B cell (primary cell): ENCODE results near the gene CDX1. TPM values are rescaled to one million over a fixed set of nuclear protein-coding genes. Genes with fewer than 3 reads are reported as not detected.

Experiments
- ATAC-seq: fragments of 200-7000 bp; cut with Tn5 transposase; one replicate; pipeline ENCODE4 v1.10.0; 2021; ENCODE audit warnings: low read depth, mild to moderate bottlenecking, moderate number of reproducible peaks, moderate library complexity
- CTCF ChIA-PET: fragments of 350-600 bp; sonication (Branson Sonifier 250); formaldehyde crosslinking; loops from one replicate; lab custom pipeline; 2021; ENCODE audit warnings: antibody characterized with exemption, inconsistent platforms; lab: Charles Lee
- POLR2A ChIA-PET: fragments of 350-600 bp; sonication (Branson Sonifier 250); formaldehyde crosslinking; loops from one replicate; lab custom pipeline; 2021; ENCODE audit warnings: antibody characterized with exemption; lab: Charles Lee
- DNase-seq: peaks from one replicate; pipeline ENCODE4 v3.0.0; 2013
- H2AFZ ChIP-seq: 2 replicates; pipeline ENCODE4 v1.6.1; 2012; ENCODE audit warnings: mild to moderate bottlenecking, low read depth, low read length; ENCODE audit not compliant: insufficient read depth, poor library complexity, severe bottlenecking
- H3K27ac ChIP-seq, 2 donors: 1 replicate in 1 of 2; 2 replicates in 1 of 2; pipeline ENCODE4 v1.5.1; 2012 to 2013; ENCODE audit warnings: low read length in 2 of 2, mild to moderate bottlenecking in 2 of 2, moderate library complexity in 1 of 2
- H3K27me3 ChIP-seq, 4 experiments: fragments of 200-600 bp in 1 of 4; sonication (generic) in 1 of 4; replicated peaks in 1 of 4; 1 replicate in 2 of 4; 2 replicates in 2 of 4; pipeline versions ENCODE4 v1.6.1 to v1.7.0; 2013 to 2016; ENCODE audit warnings: low read length in 3 of 4, mild to moderate bottlenecking in 2 of 4, mixed read lengths in 1 of 4, moderate library complexity in 1 of 4; ENCODE audit not compliant: insufficient read depth in 4 of 4, control insufficient read depth in 3 of 4; ENCODE audit errors: control extremely low read depth in 1 of 4
- H3K36me3 ChIP-seq, 2 experiments: replicated peaks in 1 of 2; 1 replicate in 1 of 2; 2 replicates in 1 of 2; pipeline versions ENCODE4 v1.6.1 to v1.7.1; 2013; ENCODE audit warnings: low read length in 1 of 2; ENCODE audit not compliant: insufficient read depth in 2 of 2, control insufficient read depth in 1 of 2; ENCODE audit errors: control extremely low read depth in 1 of 2, extremely low read depth in 1 of 2
- H3K4me1 ChIP-seq, 2 donors: fragments of 200-600 bp in 1 of 2; sonication (generic) in 1 of 2; 1 replicate in 1 of 2; 2 replicates in 1 of 2; pipeline versions ENCODE4 v1.5.1 to v1.6.1; 2013 to 2017; ENCODE audit warnings: low read length in 2 of 2; ENCODE audit not compliant: control insufficient read depth in 2 of 2, insufficient read depth in 2 of 2
- H3K4me2 ChIP-seq: replicated peaks from 2 replicates; pipeline ENCODE3; 2012; ENCODE audit warnings: mild to moderate bottlenecking, low read depth, low read length; ENCODE audit not compliant: poor library complexity, severe bottlenecking
- H3K4me3 ChIP-seq, 5 experiments: fragments of 200-600 bp in 1 of 5; sonication (generic) in 1 of 5; 1 replicate in 3 of 5; 2 replicates in 2 of 5; pipeline versions ENCODE4 v1.5.1 to v1.7.0; 2011 to 2016; ENCODE audit warnings: low read length in 4 of 5, mild to moderate bottlenecking in 4 of 5, low read depth in 2 of 5, control low read depth in 1 of 5, moderate library complexity in 1 of 5; ENCODE audit not compliant: insufficient read depth in 1 of 5; ENCODE audit errors: control extremely low read depth in 1 of 5, extremely low read depth in 1 of 5
- H3K79me2 ChIP-seq: fragments of 200-600 bp; sonication (generic); one replicate; pipeline ENCODE4 v1.6.0; 2016; ENCODE audit warnings: low read length; ENCODE audit not compliant: control insufficient read depth, insufficient read depth
- H3K9ac ChIP-seq: fragments of 200-600 bp; sonication (generic); 2 replicates; pipeline ENCODE4 v1.6.1; 2017; ENCODE audit warnings: mild to moderate bottlenecking, low read length, moderate library complexity
- H3K9me3 ChIP-seq, 3 donors: one replicate each; pipeline versions ENCODE4 v1.6.1 to v1.7.1; 2013; ENCODE audit warnings: low read length in 2 of 3; ENCODE audit not compliant: control insufficient read depth in 2 of 3, insufficient read depth in 1 of 3; ENCODE audit errors: control extremely low read depth in 1 of 3
- H4K20me1 ChIP-seq: 2 replicates; pipeline ENCODE4 v1.6.0; 2012; ENCODE audit warnings: mild to moderate bottlenecking, low read length; ENCODE audit not compliant: insufficient read depth, control insufficient read depth, poor library complexity, severe bottlenecking
- H3K27ac Mint-ChIP-seq: one replicate; pipeline ENCODE4 v1.8.0; 2021; ENCODE audit warnings: mixed read lengths
- H3K27me3 Mint-ChIP-seq: one replicate; pipeline ENCODE4 v1.8.0; 2021; ENCODE audit warnings: mixed read lengths
- H3K4me1 Mint-ChIP-seq: one replicate; pipeline ENCODE4 v1.8.0; 2021; ENCODE audit warnings: mixed read lengths
- H3K4me3 Mint-ChIP-seq: one replicate; pipeline ENCODE4 v1.8.0; 2021; ENCODE audit warnings: mixed read lengths
- H3K9me3 Mint-ChIP-seq: one replicate; pipeline ENCODE4 v1.8.0; 2022; ENCODE audit warnings: mixed read lengths; ENCODE audit not compliant: insufficient read depth
- CTCF ChIP-seq: fragments of 200-600 bp; IDR thresholded peaks from one replicate; pipeline ENCODE4 v1.8.0; 2022; ENCODE audit warnings: antibody characterized with exemption, mild to moderate bottlenecking
- EZH2 ChIP-seq: IDR thresholded peaks from 2 replicates; pipeline ENCODE4 v1.6.1; 2012; ENCODE audit warnings: borderline replicate concordance, low read depth, mild to moderate bottlenecking, moderate library complexity, low read length; ENCODE audit not compliant: insufficient read depth, poor library complexity, severe bottlenecking
- WGBS: methylation state at CpG from one replicate; pipeline ENCODE4 v1.1.5; 2013; ENCODE audit warnings: missing lambda C conversion rate; ENCODE audit not compliant: insufficient coverage; 5-methylcytosine and 5-hydroxymethylcytosine counted together
- intact Hi-C: fragments of 100-400 bp; cut with micrococcal nuclease; formaldehyde crosslinking; loops from one replicate; pipeline ENCODE4 v1.10.0; 2022
- polyA plus RNA-seq: library from polyadenylated mRNA; depleted of rRNA; stranded (reverse); fragments of >200 nt; gene quantifications from 2 replicates; pipeline ENCODE4 v1.2.3, GENCODE V29; 2012
- total RNA-seq, 2 donors: library from RNA; stranded (reverse); fragments of 120-200 nt in 1 of 2; gene quantifications; 1 replicate in 1 of 2; 2 replicates in 1 of 2; pipeline versions ENCODE4 v1.2.3 to v1.2.4, GENCODE V29; 2013 to 2022

The CDX1 gene
- total and polyA plus RNA-seq, 2 donors (not counting 1 experiment from before 2014, with no cell fraction given), result not detected

GRCh38 chr5:150140830-150141229 lies 25.7 kb upstream of the CDX1 start:
- Mint-ChIP-seq H3K4me1 (no peaks in the 10 kb centered on the region), H3K4me3 (no peak overlapping the region), H3K9me3 (no peaks in the 10 kb centered on the region), H3K27me3 (no peaks in the 10 kb centered on the region), H3K27ac (no peak overlapping the region)
- Histone ChIP-seq H3K4me3 (no peak overlapping the region), H3K9ac (no peak overlapping the region), H3K4me1 (no peaks in the 10 kb centered on the region), H3K79me2 (no peaks in the 10 kb centered on the region), H3K27ac (no peak overlapping the region), H2AFZ (no peak overlapping the region), H3K9me3 (no peaks in the 10 kb centered on the region), H3K27me3 (no peaks in the 10 kb centered on the region), H3K4me2 (no peak overlapping the region), H3K36me3 (no peaks in the 10 kb centered on the region), H4K20me1 (no peaks in the 10 kb centered on the region)
- intact Hi-C loops, result no loop called here
- DNase-seq (no peak), ATAC-seq (no peak)
- CTCF ChIA-PET, result no interaction called here
- 87% methylated on average over 11 of the region's 11 CpGs for WGBS
- TF ChIP-seq EZH2, result no peak
- TF ChIP-seq CTCF, result no peak
- POLR2A ChIA-PET, result no interaction called here

- no peak for TF ChIP-seq EZH2
- TF ChIP-seq CTCF, result no peak
Measured at GRCh38 chr5:150141544-150142184, 24.9 kb upstream of the CDX1 start.

More at GRCh38 chr5:150141544-150142184, 24.9 kb upstream of the CDX1 start:
- POLR2A ChIA-PET, result no interaction called here
- CTCF ChIA-PET, result no interaction called here
- Mint-ChIP-seq H3K4me3 (no peak overlapping the region), H3K27ac (no peak overlapping the region), H3K9me3 (no peaks in the 10 kb centered on the region), H3K27me3 (no peaks in the 10 kb centered on the region), H3K4me1 (no peaks in the 10 kb centered on the region)
- H3K36me3 ChIP-seq, result no peaks in the 10 kb centered on the region
- H3K4me3 ChIP-seq, result no peak overlapping the region
- H2AFZ ChIP-seq, result no peak overlapping the region
- H3K4me2 ChIP-seq, result no peak overlapping the region
- H3K9me3 ChIP-seq, result no peaks in the 10 kb centered on the region
- no peak for DNase-seq
- intact Hi-C loops, result no loop called here
- no peak overlapping the region for H3K27ac ChIP-seq
- no peak for ATAC-seq
- no peaks in the 10 kb centered on the region for H3K27me3 ChIP-seq
- 97% methylated on average over 9 of the region's 9 CpGs for WGBS
- no peaks in the 10 kb centered on the region for H3K4me1 ChIP-seq
- H3K9ac ChIP-seq, result no peak overlapping the region
- H4K20me1 ChIP-seq, result no peaks in the 10 kb centered on the region
- no peaks in the 10 kb centered on the region for H3K79me2 ChIP-seq
